Pons (tissue), 1 donor: ENCODE results near the gene S100A8.
"Not testable (repeated sequence)": the region's sequence is repeated elsewhere in the genome, so short reads cannot be mapped to it uniquely, and the experiment has no call there.

Source experiments
- DNase-seq: peaks from one replicate; pipeline ENCODE4 v3.0.0-alpha.2; 2016; ENCODE audit warnings: low spot score

Gene S100A8

DNA sequence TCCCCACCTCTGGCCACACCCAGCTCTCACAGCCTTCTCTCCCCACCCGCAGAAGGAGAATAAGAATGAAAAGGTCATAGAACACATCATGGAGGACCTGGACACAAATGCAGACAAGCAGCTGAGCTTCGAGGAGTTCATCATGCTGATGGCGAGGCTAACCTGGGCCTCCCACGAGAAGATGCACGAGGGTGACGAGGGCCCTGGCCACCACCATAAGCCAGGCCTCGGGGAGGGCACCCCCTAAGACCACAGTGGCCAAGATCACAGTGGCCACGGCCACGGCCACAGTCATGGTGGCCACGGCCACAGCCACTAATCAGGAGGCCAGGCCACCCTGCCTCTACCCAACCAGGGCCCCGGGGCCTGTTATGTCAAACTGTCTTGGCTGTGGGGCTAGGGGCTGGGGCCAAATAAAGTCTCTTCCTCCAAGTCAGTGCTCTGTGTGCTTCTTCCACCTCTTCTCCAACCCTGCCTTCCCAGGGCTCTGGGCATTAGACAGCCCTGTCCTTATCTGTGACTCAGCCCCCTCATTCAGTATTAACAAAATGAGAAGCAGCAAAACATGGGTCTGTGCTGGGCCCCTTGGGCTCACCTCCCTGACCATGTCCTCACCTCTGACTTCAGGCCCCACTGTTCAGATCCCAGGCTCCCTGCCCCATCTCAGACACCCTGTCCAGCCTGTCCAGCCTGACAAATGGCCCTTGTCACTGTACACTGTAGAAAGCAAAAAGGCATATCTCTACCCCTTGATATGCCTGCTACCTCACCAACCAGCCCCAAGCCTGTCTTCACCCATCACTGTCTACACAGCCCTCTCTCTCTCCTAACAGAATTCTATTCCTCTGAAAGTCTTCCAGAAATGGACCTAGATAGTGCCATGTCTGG lies 30.0 kb downstream of the S100A8 start:
- DNase-seq: no peak

DNA sequence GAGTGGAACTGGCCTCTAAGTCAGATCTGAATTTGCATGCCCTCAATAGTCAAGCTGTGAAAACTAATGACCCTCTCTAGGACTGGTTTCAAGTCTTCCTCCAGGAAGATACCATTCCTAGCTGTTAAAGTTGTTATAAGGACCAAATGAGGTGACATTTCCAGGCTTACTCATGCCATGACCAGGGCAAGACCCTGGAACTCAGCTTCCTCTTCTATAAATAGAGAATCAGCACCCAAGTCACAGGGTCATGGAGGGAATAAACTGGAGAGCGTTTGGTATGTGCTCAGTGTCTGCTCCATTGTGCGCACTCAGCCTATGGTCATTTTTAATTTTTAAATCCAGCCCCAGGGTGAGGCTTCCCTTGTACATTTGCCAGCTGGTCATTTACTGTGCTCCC lies 30.7 kb downstream of the S100A8 start:
- no peak for DNase-seq

DNA sequence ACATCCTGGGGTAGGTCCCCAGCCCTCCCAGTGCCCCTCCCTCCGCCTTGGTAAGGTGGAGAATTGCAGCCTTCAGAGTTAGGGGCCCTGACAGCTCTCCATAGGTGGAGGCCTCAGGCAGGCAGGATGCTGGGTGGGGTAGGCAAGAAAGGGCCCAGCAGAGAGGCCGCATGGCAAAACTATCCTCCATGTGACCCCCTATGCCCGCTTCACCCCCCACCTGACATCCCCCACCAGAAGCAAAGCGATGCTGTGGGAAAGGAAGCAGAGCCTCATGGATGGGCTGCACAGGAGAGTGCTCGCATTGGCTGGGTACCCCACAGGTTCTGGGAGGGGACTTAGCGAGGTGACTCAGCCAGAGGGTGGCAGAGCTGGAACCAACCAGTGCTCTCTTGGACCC lies 31.6 kb downstream of the S100A8 start:
- no peak for DNase-seq

DNA sequence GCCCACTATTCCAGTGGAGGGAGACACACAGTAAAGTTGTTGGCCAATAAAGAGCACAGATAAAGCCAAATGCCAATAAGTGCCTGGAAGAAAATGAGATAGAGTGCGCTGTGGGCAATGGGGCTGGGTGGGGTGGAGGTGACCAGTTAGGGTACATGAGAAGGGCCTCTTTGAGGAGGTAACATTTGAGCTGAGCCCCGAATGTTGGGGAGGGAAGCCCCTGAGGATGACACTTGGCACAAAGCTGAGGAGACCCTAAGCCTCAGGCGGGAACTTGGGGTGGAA lies 32.2 kb downstream of the S100A8 start:
- DNase-seq: no peak

DNA sequence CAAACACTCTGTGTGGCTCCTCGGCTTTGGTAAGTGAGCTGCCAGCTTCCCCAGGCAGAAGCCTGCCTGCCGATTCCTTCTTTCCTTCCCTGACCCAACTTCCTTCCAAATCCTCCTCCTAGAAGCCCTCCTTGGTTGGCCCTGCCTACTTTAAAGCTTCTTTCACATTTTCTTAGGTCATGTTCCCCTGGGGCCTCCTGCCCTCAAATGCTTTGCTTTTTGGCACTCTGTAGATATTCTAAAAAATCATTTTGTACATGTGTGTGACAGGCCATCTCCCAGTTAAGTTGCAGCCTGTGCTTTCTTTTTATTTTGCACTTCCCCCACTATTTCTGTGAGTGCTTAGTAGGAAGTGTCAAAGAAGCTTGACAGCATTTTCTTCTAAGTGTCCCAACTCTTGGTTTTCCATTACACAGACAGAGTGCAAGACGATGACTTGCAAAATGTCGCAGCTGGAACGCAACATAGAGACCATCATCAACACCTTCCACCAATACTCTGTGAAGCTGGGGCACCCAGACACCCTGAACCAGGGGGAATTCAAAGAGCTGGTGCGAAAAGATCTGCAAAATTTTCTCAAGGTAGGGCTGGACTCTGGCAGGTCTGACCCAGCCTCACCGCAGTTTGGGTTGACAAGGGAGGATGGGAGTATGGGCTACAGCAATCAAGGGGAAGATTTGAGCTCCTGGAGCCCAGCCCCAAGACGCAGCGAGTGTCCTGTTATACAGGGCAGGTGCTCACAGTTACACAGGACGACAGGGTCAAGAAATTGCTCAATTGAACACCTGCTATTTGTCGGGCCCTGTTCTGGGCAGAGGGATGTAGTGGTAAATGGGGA lies 32.8 kb downstream of the S100A8 start, which contains the start of gene S100A9:
Gene S100A9 (plus strand): TSS at position 2 of the 838 bp plus-strand sequence. CDS start 430 bp downstream, at position 432.
- no peak for DNase-seq

DNA sequence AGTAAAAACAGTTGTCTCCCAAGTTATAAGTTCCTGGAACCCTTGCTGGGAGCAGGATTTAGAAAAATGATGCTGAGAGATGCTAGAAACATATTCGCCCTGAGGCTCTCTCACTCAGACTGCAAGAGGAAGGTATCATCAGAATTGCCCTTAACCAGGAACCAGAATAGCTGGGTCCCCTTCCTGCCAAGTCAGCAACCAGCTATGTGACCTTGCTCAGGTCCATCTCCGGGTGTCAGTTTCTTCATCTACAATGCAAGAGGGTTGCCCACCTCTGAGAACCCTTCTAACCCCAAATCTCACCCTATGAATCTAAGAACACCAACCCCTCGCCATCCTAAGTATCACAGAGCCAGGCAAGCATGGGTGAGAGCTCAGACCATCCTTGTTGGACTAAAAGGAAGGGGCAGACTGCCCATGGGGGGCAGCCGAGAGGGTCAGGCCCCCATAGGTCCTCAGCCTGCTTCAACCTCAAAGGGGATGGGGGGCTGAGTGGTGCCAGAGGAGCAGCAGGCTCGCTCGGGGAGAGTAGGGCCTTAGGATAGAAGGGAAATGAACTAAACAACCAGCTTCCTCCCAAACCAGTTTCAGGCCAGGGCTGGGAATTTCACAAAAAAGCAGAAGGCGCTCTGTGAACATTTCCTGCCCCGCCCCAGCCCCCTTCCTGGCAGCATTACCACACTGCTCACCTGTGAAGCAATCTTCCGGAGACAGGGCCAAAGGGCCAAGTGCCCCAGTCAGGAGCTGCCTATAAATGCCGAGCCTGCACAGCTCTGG lies 33.6 kb downstream of the S100A8 start:
- no peak for DNase-seq

DNA sequence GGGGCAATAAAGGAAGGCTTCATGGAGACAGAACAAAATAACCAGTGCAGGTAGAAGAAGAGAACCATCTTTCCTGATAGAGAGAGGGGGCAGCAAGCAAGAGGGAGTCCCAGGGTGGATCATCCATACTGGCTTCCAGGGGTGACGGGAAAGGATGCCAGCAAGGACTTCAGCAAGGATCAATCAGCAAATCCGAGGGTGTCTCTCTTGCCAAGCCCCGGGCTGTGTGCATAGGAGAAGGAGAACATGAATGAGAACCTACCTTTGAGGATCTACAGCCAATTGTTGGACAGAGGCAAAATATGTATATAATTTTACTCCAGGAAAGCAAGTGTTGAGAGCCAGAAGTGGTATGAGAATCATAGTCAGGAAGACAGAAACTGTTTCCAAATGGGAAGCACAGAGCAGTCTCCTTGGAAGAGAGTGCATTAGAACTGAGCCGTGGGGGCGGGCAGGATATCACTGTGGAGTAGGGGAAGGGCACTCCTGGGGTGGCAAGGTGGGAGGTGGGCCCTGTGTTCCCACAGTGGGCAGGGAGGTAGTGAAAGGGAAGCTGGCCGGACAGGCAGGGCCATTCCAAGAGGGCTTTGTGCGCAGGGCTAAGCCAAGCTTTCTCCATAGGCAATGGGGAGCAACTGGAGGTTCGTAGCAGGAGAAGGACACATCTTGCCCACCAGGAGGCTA lies 34.3 kb downstream of the S100A8 start:
- DNase-seq: no peak

DNA sequence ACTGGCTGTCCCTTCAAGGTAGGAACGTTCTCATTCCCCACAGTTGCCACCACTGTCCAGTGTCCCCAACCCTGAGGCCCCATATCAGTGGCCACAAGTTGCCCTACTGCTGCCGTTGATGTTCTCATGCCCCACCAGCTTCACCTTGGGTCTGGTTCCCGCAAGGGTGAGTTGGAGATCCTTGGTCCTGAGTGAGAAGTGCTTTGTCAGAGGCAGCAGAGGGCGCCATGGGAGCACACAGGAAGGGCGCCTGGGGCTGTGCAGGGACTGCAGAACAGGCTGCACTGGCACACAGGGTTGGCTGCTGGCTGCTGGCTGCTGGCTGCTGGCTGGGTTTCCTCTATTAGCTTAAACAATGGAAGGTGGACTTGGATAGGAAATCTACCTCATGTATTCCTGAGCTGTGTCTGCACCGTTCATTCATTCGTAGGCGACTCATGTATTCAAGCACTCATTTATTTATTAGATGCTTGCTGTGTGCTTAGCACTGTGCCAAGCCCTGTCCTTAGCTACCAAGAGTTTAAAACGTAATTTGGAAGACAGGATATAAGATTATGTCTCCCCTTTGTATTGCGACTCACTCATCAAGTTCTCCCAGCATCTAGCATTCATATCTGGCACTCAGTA lies 35.3 kb downstream of the S100A8 start:
- DNase-seq: no peak

DNA sequence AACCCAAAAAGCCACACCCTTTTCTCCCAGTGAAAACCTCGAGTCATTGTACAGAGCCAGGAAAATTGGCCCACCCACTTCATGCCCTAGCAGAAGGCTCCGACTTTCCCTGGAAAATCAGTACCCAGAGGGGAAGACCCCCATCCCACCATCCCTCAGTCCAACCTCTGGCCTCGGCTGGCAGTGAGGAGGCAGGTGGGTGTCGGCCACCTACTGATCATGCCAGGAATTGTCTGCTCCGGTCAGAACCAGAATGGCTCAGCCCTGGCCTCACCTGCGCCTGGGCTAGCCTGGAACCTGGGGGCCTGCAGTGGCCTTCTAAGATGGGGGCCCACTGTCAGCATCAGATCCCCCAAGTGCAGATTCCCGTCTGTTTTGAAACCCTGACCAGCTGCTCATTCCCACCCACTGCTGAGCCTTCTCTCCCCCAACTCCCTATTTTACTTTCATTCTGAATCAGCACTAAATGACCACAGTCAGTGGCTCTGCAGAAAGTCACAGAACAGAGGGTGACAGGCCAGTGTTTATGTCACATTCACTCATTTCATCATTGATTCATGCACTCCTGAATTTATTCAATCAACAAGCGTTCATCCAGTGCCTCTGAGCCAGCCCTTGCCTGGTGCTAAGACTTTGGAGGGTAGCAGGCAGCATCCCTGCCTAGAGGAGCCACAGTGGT lies 36.2 kb downstream of the S100A8 start:
- no peak for DNase-seq

DNA sequence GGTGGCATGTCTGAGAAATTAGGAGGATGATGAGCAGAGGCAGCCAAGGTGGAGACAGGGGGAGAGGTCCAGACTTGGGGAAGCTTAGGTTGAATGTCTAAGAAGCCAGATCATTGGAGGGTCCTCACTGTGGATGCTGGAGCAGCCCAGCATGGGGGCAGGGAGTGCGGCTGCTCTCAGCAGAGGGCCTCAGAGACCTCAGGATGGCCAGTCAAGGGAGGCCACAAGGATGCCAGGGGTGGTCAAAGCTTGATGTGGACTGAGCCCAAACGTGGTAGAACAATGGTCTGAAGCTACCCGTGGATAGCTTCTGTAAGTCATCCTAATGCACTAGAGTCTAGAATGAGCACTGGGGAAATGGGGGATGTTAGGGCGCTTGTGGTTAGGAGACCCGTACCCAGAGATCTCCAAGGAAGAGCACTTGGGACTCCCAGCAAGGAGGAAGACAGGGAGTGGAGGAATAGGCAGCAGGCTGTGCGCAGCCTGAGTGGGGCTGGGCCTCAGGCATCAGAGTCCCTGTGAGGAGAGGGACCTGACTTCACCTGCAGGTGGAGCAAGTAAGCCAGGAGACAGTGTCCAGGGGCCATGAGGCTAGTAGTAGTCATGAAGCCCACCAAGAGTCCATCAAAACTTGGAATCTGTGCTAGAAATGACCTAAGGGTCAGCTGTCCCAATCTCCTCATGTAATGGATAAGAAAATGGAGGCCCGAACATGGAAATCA lies 37.5 kb downstream of the S100A8 start:
- no peak for DNase-seq

DNA sequence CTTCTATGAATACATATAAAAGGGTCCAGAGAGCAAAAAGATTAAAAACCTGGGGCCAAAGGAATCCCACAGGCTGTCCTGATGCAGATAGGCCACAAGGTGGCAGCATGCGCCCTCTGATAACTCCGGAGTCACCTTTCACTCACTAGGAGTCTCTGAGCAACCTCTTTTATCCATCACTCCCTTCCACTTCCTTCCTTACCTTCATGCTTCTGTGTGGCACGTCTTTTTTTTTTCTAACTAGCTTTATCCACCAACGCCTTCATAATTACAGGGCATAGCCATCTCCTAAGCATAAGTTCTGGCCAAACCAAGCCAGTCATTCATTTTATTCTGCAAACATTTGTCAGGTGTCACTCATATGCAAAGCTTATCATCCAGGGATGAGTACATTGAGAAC lies 38.4 kb downstream of the S100A8 start:
- peak; percentile 64 for DNase-seq

DNA sequence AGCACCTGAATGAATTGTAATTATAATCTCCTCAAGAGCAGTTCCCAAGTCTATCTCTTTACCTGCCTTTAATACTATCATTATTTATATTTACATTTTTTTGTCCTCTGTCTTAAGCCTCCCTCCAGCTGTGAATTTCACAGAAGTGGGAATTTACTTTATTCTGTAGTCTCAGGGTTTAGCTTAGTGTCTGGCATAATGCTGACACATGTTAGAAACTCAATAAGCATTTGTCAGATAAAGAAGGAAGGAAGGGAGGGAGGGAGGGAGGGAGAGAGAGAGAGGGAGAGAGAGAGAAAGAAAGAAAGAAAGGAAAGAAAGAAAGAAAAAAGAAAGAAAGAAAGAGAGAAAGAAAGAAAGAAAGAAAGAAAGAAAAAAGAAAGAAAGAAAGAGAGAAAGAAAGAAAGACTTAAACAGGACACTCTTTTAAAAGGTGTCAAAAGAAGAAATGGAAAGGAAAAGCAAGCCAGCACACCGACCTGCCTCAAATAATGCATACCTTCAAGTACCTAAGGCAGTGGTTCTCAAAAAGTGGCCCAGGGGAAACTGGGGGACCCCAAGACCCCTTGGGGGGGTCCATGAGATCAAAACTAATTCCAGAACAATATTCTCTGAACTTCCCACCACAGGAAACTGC lies 40.4 kb downstream of the S100A8 start:
- no peak for DNase-seq

DNA sequence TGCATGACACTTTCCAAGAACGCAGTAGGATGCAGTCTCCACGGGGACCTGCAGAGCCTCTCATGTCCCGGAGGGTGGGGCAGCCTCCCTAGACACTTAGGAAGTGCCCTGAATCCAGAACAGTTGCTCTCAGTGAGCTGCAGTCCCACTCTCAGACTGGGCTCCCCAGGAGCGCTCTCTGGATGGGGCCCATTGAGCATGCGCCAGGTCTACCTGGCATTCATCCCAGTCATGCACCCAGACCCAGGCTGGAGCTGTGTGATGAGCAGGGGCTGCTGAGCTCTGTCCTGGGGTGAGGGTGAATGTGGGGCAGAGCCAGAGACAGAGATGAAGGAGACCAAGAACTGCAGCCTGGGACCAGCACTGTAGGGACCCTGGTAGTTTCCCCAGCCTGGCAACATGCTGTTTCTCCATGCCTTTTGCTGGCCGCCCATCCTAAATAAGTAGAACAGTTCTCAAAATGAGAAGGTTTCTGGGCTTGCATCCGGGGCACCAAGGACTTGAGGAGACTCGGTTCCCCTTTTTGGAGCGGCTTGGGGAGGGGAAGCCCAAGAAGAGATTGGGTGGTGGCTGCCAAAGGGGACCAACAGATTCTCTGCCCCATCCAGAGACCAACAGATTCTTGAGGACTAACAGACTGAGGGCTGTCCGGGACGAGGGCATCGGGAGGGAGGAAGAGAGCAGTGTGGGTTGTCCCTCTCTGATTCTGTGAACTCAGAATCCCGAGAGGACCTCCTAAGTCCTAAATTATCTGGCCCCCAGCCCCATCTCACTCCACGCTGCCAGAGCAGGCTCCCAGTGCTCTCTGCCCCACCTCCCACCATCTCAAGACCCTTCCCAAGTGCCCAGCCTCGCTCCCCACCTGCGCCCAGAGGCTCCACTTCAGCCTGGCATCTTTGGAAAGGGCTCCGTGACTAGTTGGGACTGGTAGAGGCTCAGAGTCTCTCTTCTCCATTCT lies 41.2 kb downstream of the S100A8 start:
- no peak for DNase-seq

DNA sequence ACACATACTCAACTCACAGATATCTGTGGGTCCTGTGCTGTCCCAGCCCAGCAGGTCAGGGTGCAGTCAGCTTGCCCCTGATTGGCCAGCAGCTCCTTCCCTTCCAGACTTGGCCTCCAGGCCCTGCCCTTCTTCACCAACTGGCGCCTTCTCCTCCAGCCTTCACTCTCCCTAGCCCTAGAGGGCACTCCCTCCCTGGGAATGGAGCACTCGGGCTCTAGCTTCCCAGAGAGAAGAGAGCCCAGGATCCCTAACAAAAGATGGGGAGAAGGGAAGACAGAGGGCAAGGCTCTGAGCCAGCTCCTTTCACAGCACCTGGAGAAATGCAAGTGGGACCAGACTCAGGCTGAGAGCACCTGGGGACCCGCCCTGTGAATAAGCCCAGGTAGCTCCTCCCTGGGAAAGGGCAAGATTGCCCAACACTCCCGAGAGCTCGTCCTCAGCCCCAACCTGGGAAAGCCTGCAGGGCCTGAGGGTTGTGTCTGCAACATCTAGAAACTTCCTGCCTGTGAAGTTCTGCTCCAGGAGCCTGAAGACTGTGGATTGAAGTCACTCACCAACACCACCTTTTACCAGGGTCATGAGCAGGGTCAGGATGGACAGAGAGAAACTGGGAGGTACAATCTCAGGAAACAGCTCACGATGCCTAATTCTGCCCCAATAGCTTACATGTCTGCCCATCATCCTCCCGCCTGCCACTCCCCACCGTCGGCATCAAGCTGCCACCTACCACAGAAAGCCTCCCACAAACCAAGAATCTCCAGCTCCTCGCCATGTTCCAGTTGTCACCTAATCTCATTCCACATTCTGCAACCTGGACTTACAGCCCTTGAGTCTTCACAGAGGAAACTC lies 42.1 kb downstream of the S100A8 start, which contains the start of gene PGLYRP4:
Gene PGLYRP4 (minus strand): TSS at position 331 of the 852 bp plus-strand sequence. CDS start 909 bp downstream, outside the sequence.
- no peak for DNase-seq

DNA sequence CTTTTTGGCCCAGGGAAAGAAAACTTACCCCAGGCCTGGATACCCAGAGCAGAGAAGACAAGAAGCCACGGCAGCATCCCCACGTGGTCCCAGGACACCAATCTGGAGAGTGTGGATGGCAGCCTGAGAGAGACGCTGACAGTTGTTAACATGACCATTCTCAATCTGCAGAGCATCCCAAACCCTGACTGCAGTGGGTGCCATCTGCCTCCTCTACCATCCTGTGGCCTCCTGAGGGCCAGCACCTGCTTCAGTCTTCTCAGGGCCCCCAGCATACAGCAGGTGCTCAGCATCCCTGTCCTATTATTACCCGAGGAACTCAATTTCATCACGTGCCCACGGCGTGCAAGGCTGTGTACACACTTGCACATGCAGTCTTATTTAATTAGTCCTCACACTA lies 43.0 kb downstream of the S100A8 start:
- no peak for DNase-seq

DNA sequence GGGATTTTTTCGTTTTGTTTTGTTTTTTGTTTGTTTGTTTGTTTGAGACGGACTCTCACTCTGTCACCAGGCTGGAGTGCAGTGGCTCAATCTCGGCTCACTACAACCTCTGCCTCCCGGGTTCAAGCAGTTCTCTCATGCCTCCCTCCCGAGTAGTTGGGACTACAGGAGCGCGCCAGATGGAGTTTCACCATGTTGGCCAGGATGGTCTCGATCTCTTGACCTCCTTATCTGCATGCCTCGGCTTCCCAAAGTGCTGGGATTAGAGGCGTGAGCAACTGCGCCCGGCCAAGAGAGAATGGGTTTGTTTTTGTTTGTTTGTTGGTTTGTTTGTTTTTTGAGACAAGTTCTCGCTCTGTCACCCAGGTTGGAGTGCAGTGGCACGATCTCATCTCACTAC lies 43.8 kb downstream of the S100A8 start:
- DNase-seq: not testable (repeated sequence)

DNA sequence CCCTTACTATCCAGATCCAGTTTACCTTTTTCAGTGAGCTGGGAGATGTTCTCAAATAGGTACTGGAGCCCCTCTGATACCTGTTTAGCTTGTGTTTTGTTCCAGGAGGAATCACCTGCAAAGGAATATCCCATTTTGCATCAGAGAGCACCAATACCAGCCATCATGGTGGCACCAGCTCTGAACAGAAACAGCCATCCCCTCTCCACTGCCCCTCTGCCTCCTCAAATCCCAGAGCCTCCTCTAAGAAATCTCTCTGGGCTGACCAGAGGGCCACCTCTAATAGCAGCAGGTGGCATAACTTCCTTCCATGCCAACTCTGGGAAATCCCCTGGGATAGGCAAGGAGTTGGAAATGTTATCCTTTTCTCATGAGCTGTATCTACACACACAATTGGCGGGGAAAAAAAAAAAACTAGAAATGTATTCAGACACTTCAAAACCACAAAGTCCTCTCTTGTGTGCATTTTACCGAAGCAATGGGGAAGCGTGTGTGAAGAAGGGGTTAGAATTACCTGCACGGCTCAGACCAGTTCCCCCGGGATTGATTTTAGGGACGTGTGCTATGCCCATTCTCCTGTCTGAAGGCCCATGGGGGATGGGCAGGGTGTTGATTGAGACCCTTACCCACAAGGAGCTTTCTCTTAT lies 44.7 kb downstream of the S100A8 start:
- no peak for DNase-seq
